ENCODE data around the gene OR4S1.

GRCh38 chr11:48272606-48273005 lies 33.4 kb upstream of the OR4S1 start:
- TF ChIP-seq TARDBP (IDR thresholded peaks at IDR 0.05), result no peak
- no peak for TF ChIP-seq ARNT (IDR thresholded peaks at IDR 0.05)
- no peak for TF ChIP-seq PKNOX1 (IDR thresholded peaks at IDR 0.05)
- TF ChIP-seq HDGF (IDR thresholded peaks at IDR 0.05; ENCODE audit: borderline replicate concordance), result no peak
- TF ChIP-seq NFRKB (IDR thresholded peaks at IDR 0.05), result no peak
- no peak for TF ChIP-seq SP1 (IDR thresholded peaks at IDR 0.05)
- TF ChIP-seq FOXA1 (IDR thresholded peaks at IDR 0.05), result no peak
- TF ChIP-seq ELF4 (IDR thresholded peaks at IDR 0.05), result no peak
- TF ChIP-seq BHLHE40 (IDR thresholded peaks at IDR 0.05; ENCODE audit: borderline replicate concordance), result no peak
- TF ChIP-seq FOXK2 (IDR thresholded peaks at IDR 0.05), result no peak

Data from HEK293T (cell line).